DOHH2 (cell line): ENCODE results near the gene ARL17A.
"Not testable (repeated sequence)": the region's sequence is repeated elsewhere in the genome, so short reads cannot be mapped to it uniquely, and the experiment has no call there.

ENCODE experiments used
- CTCF ChIP-seq: fragments of 200-600 bp; sonication (generic); IDR thresholded peaks from one replicate; pipeline ENCODE4 v1.5.1; 2014; ENCODE audit warnings: antibody characterized with exemption, mild to moderate bottlenecking, low read depth, low read length; ENCODE audit not compliant: poor library complexity, severe bottlenecking
- EZH2phosphoT487 ChIP-seq: fragments of 200-600 bp; sonication (generic); IDR thresholded peaks from 2 replicates; pipeline ENCODE4 v1.6.1; 2017; ENCODE audit warnings: borderline replicate concordance, mild to moderate bottlenecking, antibody characterized with exemption, low read length, moderate library complexity, mixed read lengths

- TF ChIP-seq CTCF, EZH2phosphoT487: not testable (repeated sequence)
Observed at GRCh38 chr17:46624726-46625125, 45.2 kb upstream of the ARL17A start.
